ENCODE measurements around the gene HERC3. TPM values are rescaled to one million over a fixed set of nuclear protein-coding genes. Genes with fewer than 3 reads are reported as not detected.

The HERC3 gene
- total and polyA plus RNA-seq, 10 of the 15 experiments (the other 5 are each of a cell fraction or from before 2014, with no cell fraction given): 0.52 to 18.2 (median 2.8) TPM

- no TSS peak for BruUV-seq (replicated peaks)
- no peaks in the 10 kb centered on the region for H4K20me1 ChIP-seq (ENCODE audit: control insufficient read depth, insufficient read depth)
- no peak for FAIRE-seq
- RAD21 ChIA-PET (ENCODE audit: unreplicated experiment): interaction anchor here (0.9 to 1.3 kb wide), 4 partner anchors 22 to 325 kb away, joined by 3 read pairs; no protein-coding TSS in a partner anchor
- intact Hi-C loops (cut with micrococcal nuclease; ENCODE audit: unreplicated experiment) (loop anchor here (2.0 to 10.0 kb wide), 3 partner anchors 118 to 441 kb away; partner anchors contain the start of gene TIGD2), in situ Hi-C loops (cut with MboI) (no loop called here)
- H3K9me3 ChIP-seq (replicated peaks; ENCODE audit: control insufficient read depth, insufficient read depth, low read length): no peaks in the 10 kb centered on the region
- no peak overlapping the region for H3K4me3 ChIP-seq
- DNase-seq (ENCODE audit: low read depth, low spot score): no peak
- POLR2A ChIA-PET: interaction anchor here (0.8 kb wide), 1 partner anchor 143 kb away, joined by 3 read pairs; no protein-coding TSS in a partner anchor
- no peaks in the 10 kb centered on the region for H3K79me2 ChIP-seq (ENCODE audit: control insufficient read depth, insufficient read depth, low read length)
- WGBS (ENCODE audit: insufficient coverage, insufficient replicate concordance, low lambda C conversion rate, missing lambda C conversion rate): 87% methylated on average over 2 of the region's 2 CpGs
- H3K9ac ChIP-seq (ENCODE audit: control insufficient read depth, insufficient read depth, low read length): no peak overlapping the region
- TF ChIP-seq NBN (IDR thresholded peaks at IDR 0.05) (no peak), RB1 (IDR thresholded peaks at IDR 0.05; ENCODE audit: borderline replicate concordance) (no peak), EP300 (IDR thresholded peaks at IDR 0.05; ENCODE audit: borderline replicate concordance in 1 of 2, control insufficient read depth in 1 of 2, low read depth in 2 of 2, low read length in 2 of 2) (no peak), MEF2A (IDR thresholded peaks at IDR 0.05; ENCODE audit: insufficient read depth, low read depth, low read length) (no peak), DPF2 (IDR thresholded peaks at IDR 0.05) (no peak), RBBP5 (conservative IDR thresholded peaks at IDR 0.05) (no peak), ETV6 (conservative IDR thresholded peaks at IDR 0.05 in 1 of 2, IDR thresholded peaks at IDR 0.05 in 1 of 2; ENCODE audit: borderline replicate concordance in 1 of 2, low read depth in 1 of 2) (no peak)
- TF ChIP-seq, protein P1, sequence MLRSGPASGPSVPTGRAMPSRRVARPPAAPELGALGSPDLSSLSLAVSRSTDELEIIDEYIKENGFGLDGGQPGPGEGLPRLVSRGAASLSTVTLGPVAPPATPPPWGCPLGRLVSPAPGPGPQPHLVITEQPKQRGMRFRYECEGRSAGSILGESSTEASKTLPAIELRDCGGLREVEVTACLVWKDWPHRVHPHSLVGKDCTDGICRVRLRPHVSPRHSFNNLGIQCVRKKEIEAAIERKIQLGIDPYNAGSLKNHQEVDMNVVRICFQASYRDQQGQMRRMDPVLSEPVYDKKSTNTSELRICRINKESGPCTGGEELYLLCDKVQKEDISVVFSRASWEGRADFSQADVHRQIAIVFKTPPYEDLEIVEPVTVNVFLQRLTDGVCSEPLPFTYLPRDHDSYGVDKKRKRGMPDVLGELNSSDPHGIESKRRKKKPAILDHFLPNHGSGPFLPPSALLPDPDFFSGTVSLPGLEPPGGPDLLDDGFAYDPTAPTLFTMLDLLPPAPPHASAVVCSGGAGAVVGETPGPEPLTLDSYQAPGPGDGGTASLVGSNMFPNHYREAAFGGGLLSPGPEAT (IDR thresholded peaks at IDR 0.05; ENCODE audit: low read depth): no peak
- TF ChIP-seq, protein P2, sequence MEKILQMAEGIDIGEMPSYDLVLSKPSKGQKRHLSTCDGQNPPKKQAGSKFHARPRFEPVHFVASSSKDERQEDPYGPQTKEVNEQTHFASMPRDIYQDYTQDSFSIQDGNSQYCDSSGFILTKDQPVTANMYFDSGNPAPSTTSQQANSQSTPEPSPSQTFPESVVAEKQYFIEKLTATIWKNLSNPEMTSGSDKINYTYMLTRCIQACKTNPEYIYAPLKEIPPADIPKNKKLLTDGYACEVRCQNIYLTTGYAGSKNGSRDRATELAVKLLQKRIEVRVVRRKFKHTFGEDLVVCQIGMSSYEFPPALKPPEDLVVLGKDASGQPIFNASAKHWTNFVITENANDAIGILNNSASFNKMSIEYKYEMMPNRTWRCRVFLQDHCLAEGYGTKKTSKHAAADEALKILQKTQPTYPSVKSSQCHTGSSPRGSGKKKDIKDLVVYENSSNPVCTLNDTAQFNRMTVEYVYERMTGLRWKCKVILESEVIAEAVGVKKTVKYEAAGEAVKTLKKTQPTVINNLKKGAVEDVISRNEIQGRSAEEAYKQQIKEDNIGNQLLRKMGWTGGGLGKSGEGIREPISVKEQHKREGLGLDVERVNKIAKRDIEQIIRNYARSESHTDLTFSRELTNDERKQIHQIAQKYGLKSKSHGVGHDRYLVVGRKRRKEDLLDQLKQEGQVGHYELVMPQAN (conservative IDR thresholded peaks at IDR 0.05): no peak
- no peaks in the 10 kb centered on the region for H3K4me1 ChIP-seq (ENCODE audit: control insufficient read depth, insufficient read depth, low read length)
- H3K4me2 ChIP-seq (ENCODE audit: control insufficient read depth, insufficient read depth): no peak overlapping the region
- SMC1A ChIA-PET (ENCODE audit: uncharacterized antibody, unreplicated experiment): interaction anchor here (0.7 to 1.6 kb wide), 4 partner anchors 12 to 350 kb away, joined by 3 to 4 read pairs (median 4); no protein-coding TSS in a partner anchor
- no peak for ATAC-seq
- no peaks in the 10 kb centered on the region for H3K36me3 ChIP-seq (ENCODE audit: control insufficient read depth in 2 of 2, insufficient read depth in 2 of 2, low read length in 1 of 2)
- no peak overlapping the region for H2AFZ ChIP-seq (ENCODE audit: control insufficient read depth, low read depth, low read length)
- H3K27ac ChIP-seq (ENCODE audit: control insufficient read depth, insufficient read depth): no peak overlapping the region
- H3K27me3 ChIP-seq (replicated peaks in 1 of 2; ENCODE audit: control insufficient read depth in 2 of 2, insufficient read depth in 2 of 2, low read length in 1 of 2): no peaks in the 10 kb centered on the region
- CTCF ChIA-PET: interaction anchor here (0.6 to 2.0 kb wide), 9 partner anchors 14 to 1695 kb away, joined by 3 to 22 read pairs (median 4); no protein-coding TSS in a partner anchor
Observed at GRCh38 chr4:88673886-88674285, 81.6 kb downstream of the HERC3 start.
